OCI-LY1 (cell line): ENCODE measurements around the gene CEP131.

Experiments used
- CTCF ChIP-seq: fragments of 200-600 bp; sonication (generic), shearing (Covaris generic); IDR thresholded peaks from 2 replicates; pipeline ENCODE4 v1.5.1; 2017; ENCODE audit warnings: mild to moderate bottlenecking, antibody characterized with exemption, low read length, moderate library complexity, mixed read lengths
- EZH2 ChIP-seq: fragments of 200-600 bp; sonication (generic), shearing (Covaris generic); IDR thresholded peaks from 2 replicates; pipeline ENCODE4 v1.8.0; 2017; ENCODE audit warnings: borderline replicate concordance, mixed run types, mild to moderate bottlenecking, antibody characterized with exemption, low read length, moderate library complexity, mixed read lengths

GRCh38 chr17:81234506-81234855 lies 11.7 kb upstream of the CEP131 start:
- TF ChIP-seq CTCF, result no peak
- no peak for TF ChIP-seq EZH2
